ENCODE data around the gene DOCK3.
"Not testable (repeated sequence)": the region's sequence is repeated elsewhere in the genome, so short reads cannot be mapped to it uniquely, and the experiment has no call there.

Gene DOCK3

GRCh38 chr3:51337666-51338065, 662.9 kb downstream of the DOCK3 start:
- DNase-seq: no peak

GRCh38 chr3:51338632-51339031, 663.9 kb downstream of the DOCK3 start:
- no peak for DNase-seq

DNA sequence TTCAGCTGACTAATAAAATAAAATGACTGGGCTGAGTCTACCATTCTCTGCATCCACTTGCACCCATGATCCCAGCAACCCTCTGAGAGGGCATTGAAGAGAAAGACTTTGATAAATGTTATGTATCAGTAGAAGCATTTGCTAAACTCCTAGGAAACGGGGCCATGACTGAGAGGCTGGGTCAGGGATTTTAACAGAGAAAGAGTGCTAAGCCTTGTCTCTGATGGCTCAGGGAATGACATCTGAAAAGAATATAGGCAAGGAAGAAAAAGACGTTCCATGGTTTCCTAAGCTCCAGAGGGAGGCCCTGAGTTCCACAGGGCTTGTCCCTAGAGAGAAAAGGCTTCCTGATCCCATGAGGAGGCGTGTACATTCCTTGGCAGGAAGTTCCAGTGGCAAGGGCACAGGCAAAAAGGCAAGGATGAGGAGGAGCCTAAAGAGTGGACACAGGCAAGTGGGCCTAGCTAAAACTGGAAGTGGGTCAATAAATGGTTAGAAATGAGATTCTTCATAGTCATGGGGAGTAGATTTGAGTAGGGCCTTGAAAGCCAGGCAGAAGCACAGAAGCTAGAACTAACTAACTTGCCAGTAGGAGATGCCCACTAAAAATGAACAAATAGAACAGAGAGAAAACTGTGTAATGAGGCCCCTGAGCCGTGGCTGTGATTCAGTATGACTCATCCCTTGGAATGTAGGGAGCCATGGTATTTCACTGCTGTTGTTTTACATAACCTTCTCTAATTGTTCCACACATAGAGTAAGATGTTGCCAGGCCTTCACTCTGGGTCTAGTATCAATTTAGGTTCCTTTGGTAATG, 665.5 kb downstream of the DOCK3 start:
- no peak for DNase-seq

GRCh38 chr3:51340989-51341636, 666.4 kb downstream of the DOCK3 start:
- DNase-seq: no peak

DNA sequence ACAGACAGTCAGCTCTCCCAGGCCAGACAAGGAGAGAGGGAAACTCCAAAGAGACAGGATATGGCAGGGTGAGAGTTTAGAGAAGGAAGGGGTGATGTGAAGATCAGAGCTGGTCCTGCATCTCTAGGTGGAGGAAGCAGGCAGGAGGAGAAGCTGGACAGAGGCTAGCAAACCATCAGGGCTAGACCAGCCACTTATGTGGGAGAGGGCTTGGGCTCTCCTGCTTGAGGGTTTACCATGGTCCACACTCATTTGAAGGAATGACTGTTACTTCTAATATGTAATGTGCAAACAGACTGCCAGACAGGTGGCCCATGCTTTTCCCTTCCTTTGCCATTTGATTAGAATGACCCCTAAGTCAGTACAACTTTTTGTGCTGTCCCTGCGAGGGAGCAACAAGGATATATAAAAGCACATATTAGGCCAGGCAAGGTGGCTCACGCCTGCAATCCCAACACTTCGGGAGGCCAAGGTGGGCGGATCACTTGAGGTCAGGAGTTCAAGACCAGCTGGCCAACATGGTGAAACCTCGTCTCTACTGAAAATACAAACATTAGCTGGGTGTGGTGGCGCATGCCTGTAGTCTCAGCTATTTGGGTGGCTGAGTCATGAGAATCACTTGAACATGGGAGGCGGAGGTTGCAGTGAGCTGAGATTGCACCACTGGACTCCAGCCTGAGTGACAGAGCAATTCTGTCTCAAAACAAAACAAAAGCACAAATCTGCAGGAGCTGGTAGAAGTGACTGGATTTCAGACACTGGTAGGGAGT, 669.4 kb downstream of the DOCK3 start:
- DNase-seq: no peak

- no peak for DNase-seq
Measured at GRCh38 chr3:51350751-51351150, 676.0 kb downstream of the DOCK3 start.

GRCh38 chr3:51353131-51353530, 678.4 kb downstream of the DOCK3 start:
- no peak for DNase-seq

DNA sequence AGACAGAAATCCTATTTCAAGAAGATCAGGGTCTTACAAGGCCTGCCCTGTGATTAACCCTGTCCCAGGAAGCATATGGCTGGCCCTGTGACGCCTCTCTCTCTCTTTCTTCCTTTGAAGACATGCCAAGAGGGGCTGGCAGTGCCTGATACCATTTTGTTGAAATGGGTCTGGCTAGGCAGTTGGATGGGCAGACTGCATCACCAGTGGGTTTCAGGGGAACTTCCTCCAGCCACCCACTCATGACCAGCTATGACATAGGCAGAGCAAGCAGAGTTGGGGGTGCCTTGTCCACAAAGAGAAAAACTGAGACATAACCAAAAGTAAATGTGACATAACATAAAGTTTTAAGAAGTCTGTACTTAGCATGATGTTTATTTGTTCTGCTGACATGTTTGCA, 679.0 kb downstream of the DOCK3 start:
- no peak for DNase-seq

DNA sequence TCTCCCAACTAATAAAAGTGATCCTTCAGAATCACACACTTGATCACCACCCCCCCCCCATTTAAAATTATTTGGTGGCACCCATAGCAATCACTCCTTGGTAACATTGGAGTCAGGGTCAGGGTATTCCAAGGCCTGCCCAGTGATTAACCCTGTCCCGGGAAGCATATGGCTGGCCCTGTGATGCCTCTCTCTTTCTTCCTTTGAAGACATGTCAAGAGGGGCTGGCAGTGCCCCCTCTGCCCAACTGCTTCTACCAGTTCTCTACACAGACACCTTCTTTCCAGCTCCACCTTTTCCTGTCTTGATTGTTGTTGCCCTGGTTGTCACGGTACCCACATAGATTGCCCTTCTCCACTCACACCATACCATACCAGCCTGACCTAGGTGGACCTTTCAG, 679.4 kb downstream of the DOCK3 start:
- no peak for DNase-seq

GRCh38 chr3:51354731-51355615, 680.2 kb downstream of the DOCK3 start:
- DNase-seq: no peak

GRCh38 chr3:51355891-51356578, 681.3 kb downstream of the DOCK3 start:
- DNase-seq: no peak

GRCh38 chr3:51357856-51358255, 683.1 kb downstream of the DOCK3 start:
- no peak for DNase-seq

DNA sequence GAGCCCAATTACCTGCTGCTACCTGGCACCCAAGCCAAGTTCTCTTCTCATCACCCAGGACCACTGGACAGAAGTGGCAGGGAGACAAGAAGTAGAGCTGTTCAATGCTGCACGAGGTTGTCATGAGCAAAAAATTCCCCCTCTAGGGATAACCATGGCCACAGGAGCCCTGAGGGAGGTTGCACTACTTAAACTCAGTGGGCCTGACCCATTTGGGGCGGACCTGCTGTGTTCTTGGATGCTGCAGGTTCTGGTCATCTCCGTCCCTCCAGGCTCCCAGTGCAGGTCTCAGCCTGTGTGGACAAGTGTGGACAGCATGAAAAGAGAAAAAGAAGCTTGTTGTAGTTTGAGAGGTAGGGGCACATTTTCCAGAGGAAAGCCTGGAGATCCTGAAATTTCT, 684.3 kb downstream of the DOCK3 start:
- DNase-seq: no peak

DNA sequence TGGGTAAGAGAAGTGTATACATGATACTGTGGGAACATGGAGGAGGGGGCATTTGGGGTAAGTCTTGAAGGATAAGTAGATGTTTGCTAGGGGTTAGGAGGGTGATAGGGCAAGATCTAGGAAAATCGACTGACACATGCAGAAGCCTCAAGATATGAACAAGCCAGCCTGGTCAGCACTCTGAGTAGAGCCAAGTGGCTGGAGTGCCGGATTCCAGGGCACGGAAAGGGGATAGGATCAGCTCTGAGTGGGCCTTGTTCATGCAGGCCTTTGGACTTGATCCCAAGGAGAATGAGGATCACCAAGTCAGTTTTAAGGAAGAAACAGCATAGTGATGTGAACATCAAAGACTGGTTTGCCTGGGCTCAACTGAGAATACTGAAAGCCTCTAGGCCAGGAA, 686.1 kb downstream of the DOCK3 start:
- no peak for DNase-seq

DNA sequence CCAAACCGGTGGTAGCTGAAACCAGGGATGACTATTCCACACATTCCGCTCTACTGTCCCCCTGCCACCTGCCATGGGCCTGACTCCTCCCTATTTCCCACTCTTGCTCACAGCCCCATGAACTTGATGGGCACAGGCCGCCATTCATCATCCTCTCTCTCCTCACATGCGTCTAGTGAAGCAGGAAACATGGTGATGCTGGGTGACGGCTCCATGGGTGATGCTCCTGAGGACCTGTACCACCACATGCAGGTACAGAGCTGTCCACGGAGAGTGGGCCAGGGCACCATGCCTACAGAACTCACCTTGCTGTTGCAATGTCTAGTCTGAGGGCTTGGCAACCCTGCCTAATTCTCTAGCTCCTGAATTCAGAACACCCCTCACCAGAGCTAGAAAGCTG, 687.0 kb downstream of the DOCK3 start:
- DNase-seq: no peak

DNA sequence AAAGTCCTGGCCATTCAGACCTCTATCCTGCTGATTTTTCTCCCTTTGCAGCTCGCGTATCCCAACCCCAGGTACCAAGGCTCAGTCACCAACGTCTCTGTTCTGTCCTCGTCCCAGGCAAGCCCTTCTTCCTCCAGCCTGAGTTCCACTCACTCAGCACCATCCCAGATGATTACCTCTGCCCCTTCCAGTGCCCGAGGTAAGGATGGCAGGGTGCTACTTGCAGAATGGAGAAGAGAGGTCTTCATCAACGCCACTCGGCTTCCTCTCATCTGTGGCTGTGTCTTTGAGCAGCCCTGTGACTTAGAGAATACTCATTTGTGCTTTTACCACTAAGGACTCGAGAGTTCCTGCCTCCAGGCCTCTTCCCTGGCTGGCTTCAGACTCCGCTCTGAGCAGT, 687.7 kb downstream of the DOCK3 start:
- DNase-seq: no peak

DNA sequence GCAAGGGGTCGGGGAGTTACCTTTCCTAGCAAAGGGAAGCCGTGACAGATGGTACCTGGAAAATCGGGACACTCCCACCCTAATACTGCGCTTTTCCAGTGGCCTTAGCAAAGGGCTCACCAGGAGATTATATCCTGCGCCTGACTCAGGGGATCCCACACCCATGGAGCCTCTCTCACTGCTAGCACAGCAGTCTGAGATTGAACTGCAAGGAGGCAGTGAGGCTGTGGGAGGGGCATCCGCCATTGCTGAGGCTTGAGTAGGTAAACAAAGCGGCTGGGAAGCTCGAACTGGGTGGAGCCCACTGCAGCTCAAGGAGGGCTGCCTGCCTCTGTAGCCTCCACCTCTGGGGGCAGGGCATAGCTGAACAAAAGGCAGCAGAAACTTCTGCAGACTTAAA, 693.5 kb downstream of the DOCK3 start:
- not testable (repeated sequence) for DNase-seq

DNA sequence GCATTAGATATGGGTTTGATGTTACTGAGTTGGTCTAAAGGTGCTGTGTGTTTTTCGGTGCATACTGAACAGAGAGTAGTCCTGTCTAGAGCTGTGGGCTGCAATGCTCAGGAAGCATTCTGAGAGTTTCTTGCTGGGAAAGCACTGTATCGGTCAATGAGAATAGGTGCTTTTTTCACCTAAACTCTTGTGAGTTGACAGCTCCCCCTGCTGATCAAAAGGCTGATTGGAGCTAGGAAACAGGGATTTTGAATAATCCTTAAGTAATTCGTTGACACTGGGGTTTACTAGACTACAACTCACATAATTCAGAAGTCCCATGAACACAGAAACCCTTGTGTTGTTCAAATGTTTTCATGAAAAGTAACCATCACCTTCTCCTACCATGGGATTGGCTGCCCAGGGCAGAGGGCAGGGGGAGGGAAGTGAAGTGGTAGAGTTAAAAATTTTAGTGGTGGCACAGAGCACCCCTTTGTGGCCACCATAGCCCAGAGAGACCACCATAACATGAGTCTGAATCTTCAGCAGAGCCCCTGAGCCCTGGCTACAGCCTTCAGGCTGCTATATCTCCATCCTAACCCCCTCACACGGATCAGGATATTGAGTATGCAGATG, 697.3 kb downstream of the DOCK3 start:
- peak in 2 of 4 experiments; percentile 15 to 16 for DNase-seq

GRCh38 chr3:51373658-51374421, 699.1 kb downstream of the DOCK3 start:
- no peak for DNase-seq

DNA sequence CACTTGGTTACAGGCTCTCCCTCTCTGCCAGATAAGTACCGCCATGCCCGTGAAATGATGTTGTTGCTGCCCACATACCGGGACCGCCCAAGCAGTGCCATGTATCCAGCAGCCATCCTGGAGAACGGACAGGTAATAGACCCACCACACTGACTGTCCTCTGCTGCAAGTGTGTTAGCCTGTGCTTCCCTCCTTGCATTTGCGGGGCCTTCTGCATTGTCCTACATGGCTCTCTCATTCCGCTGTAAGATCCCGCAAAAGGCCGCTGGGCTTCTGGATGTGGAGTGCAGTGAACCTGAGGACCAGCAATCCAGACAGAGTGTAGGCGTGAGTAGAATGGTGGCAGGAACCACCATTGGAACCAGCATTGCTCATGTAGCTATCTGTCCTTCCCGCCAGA, 699.7 kb downstream of the DOCK3 start:
- DNase-seq: no peak

DNA sequence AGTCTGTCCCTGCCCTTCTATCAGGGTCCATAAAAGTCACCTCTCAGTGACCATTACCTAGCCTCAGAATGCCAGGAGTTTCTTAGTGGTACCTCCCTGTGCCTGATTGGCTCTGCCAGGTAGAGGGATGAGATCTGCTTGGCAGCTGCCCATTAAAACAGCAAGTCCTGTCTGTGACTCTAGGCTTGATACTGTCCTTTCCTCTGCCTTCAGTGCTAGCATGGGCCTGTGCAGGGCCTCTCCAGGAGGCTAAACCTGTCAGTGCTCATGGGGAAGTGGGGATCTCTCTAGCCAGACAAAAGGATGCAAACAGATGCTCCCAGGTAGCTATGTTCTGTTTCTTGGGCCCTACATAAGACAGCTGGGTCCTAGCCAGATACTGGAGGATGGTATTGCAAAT, 700.4 kb downstream of the DOCK3 start:
- DNase-seq: no peak

Data from activated naive CD4-positive, alpha-beta T cell (primary cell).